GM19395 (cell line): ENCODE measurements around the gene GRID1.
"Not testable (repeated sequence)": the region's sequence is repeated elsewhere in the genome, so short reads cannot be mapped to it uniquely, and the experiment has no call there.

Source experiments
- ATAC-seq: cut with Tn5 transposase; IDR thresholded peaks from one replicate; pipeline ENCODE4 v1.9.1; 2021; ENCODE audit warnings: mild to moderate bottlenecking, moderate library complexity; ENCODE audit not compliant: unreplicated experiment

The GRID1 gene

DNA sequence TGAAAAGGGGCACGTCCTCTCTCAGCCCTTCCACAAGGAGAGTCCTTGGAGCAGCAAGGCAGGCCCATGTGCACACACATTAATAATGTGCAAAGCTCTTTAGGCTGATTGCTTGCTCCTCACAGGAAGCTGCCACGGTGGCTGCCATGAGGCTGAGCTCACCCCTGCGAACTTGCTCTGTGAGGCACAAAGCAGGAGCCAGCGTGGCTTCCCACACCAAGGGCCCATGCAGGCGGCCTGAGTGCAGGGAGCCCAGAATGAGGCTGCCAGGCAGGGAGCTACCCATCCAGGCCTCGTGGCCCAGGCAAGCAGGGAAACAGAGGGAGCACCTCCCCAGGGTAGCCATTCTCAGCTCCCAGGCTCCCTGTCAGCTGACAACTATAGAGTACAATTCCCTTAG lies 242.9 kb downstream of the GRID1 start:
- ATAC-seq: no peak

GRCh38 chr10:86123304-86123703 lies 243.3 kb downstream of the GRID1 start:
- ATAC-seq: no peak

GRCh38 chr10:86122646-86123045 lies 243.9 kb downstream of the GRID1 start:
- no peak for ATAC-seq

DNA sequence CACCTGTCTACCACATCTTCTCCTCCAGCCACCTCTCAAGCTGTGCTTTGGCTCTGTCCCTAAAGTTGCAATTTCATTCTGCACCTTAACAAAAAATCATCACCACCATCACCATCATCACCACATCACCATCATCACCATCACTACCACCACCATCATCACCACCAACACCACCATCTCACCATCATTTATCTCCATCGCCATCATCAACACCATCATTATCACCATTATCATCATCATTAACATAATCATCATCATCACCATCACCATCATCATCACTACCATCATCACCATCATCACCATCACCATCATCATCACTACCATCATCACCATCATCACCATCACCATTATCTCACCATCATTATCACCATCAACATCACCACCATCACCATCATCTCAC lies 245.4 kb downstream of the GRID1 start:
- no peak for ATAC-seq

DNA sequence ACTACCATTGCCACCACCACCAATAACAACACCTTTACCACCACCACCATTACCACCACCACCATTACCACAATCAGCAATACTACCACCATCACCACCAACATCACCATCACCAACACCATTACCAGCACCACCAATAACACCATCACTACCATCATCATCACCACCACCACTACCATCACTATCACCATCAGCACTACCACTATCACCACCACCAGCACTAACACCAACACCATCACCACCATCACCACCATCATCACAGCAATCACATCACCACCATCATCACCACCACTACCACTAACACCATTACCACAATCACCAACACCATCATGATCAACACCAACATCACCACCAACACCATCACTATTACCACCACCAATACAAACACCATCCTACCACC lies 249.5 kb downstream of the GRID1 start:
- ATAC-seq: no peak

- no peak for ATAC-seq
Measured at GRCh38 chr10:86113983-86114382, 252.6 kb downstream of the GRID1 start.

- ATAC-seq: no peak
Measured at GRCh38 chr10:86113501-86113900, 253.1 kb downstream of the GRID1 start.

- no peak for ATAC-seq
Measured at GRCh38 chr10:86113044-86113443, 253.6 kb downstream of the GRID1 start.

GRCh38 chr10:86111902-86112545 lies 254.6 kb downstream of the GRID1 start:
- ATAC-seq: no peak

- ATAC-seq: no peak
Measured at GRCh38 chr10:86110156-86110786, 256.3 kb downstream of the GRID1 start.

- ATAC-seq: no peak
Measured at GRCh38 chr10:86109421-86109820, 257.2 kb downstream of the GRID1 start.

DNA sequence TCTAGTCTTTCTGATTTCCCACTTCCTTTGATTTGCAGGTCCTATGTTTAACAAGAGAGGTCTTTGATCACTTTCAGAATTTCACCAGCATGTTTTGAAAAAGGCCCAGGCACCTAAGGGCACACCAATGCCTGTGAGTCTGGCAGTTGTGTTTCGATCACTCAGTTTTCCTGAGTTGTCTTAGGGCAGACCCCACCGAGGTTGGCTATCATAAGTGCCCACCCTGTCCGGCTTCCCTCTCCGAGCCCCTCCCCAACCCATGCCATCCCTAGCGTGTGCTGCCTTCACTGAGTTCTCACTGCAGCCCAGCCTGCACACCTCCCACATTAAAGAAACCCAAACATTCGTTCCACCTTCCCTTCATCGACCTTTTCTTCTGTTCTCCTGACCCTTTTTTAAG lies 257.9 kb downstream of the GRID1 start:
- no peak for ATAC-seq

GRCh38 chr10:86107611-86108310 lies 258.8 kb downstream of the GRID1 start:
- ATAC-seq: not testable (repeated sequence)

DNA sequence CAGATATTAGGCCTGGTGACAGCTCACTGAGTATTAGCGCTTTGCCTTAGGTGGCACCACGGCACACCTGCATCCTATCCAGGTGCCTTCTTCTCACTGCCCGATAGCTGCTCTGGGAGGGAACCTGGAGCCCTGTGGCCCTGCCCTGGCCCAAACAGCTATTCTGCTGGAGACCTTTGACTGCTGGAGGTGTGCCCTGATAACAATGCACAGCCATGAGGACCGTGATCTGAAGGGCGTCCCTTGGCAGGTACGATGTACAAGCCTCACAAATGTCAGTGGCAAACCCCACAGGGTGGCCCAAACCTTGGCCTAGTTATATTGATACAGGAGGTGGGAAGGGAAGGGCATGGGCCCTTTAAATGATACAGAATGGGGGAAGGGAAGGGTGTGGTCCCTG lies 259.5 kb downstream of the GRID1 start:
- no peak for ATAC-seq

- no peak for ATAC-seq
Measured at GRCh38 chr10:86106616-86107015, 260.0 kb downstream of the GRID1 start.

- no peak for ATAC-seq
Measured at GRCh38 chr10:86105640-86106039, 261.0 kb downstream of the GRID1 start.

- no peak for ATAC-seq
Measured at GRCh38 chr10:86105181-86105580, 261.4 kb downstream of the GRID1 start.

DNA sequence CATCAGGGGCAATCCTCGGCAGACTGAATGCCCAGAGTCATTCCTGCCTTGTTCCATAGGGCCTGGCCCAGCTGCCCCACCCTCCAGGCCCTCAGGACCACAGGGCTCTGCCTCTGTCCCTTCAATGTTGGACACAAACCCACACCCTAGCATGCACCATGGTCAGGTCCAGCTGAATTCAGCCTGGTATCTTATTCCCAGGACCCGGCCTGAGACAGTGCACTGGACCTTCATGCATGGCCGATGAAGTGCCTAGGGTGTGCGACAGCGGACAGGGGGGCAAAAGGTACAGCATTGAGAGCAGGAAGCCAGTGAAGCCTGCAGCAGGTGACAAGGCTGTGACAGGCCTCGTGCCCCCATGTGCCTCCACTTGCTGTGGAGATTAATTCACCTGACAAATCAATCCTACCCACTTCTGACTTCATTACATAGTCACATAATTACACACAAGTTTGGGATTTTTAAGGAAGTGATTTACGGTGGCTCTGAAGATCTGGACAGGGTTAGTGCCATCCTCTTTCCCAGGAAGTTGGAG lies 261.9 kb downstream of the GRID1 start:
- no peak for ATAC-seq

DNA sequence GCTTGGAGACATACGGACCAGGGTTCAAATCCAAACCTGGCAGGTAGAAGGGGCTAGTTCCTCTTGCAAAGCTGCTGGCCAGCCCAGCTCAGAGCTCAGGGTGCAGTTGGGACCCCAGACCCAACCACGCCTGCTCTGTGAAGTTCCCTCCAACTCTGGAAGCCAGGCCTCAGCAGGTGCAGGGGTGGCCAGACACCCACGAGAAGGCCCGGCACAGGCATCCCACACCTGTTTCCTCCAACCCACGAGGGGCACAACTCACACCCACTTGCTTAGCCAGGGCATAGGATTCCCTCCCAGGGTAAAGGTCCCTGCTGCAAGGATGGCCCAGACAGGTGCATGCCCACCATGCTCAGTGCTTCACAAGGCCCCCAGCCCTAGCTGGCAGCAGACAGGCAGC lies 262.4 kb downstream of the GRID1 start:
- ATAC-seq: no peak

DNA sequence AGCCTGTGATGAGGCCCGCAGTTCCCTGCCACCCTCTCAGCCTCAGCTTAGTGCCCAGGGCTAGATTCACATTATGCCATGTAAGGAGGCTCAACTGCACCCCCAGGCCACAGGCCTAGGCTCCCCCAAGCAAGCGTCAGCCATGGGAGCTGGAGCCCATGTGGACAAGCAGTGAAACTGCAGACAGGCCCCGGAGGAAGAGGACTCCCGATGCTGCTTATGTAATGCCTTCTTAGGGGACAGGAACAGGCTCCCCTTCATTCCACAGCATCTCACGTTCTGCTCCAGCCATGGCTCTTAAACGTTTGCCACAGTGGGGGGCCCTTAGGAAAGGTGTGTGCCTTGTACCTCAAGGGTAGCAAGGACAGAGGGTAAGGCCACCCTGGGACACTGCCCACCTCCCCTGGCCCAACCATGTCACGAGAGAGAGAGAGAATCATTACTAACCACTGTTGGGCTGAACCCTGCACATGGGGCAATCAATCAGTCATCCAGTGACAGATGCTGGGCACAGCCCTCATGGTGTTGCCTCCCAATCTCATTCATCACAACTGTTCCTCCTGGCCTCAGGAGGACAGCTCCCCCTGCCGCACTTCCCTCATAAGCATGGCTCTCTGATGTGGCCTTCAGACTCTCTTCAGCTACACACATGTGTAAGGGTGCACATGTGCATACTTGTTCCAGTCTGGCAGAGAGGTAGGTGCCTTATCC lies 263.0 kb downstream of the GRID1 start:
- ATAC-seq: no peak

DNA sequence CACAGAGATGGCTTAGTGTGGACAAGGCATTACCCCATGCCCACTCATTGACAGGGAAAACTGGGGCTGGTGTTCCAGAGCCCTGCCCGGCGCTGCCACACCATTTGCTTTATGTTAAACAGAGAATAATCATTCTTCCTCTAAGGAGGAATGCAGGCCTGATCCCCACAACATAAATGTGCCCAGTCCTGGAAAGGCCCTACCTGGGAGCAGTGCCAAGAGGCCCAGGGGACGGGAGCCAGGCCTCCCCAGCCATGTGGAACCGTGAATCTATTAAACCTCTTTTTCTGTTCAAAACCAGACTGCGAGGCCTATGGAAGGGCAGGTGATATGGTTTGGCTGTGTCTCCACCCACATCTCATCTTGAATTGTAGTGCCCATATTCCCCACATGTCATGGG lies 264.1 kb downstream of the GRID1 start:
- ATAC-seq: no peak
